LHCN-M2 (cell line): ENCODE results near the gene STK11. TPM values are rescaled to one million over a fixed set of nuclear protein-coding genes. Genes with fewer than 3 reads are reported as not detected.

Experiments used
- DNase-seq: peaks from one replicate; pipeline ENCODE4 v3.0.0-alpha.2; 2012; ENCODE audit warnings: low read depth
- total RNA-seq: library from RNA; depleted of rRNA; stranded (reverse); fragments of >200 nt; gene quantifications from 2 replicates; pipeline ENCODE4 v1.2.3, GENCODE V29; 2014

The STK11 gene
- total RNA-seq, 1 experiment from 2014 or later: 70.6 TPM

DNA sequence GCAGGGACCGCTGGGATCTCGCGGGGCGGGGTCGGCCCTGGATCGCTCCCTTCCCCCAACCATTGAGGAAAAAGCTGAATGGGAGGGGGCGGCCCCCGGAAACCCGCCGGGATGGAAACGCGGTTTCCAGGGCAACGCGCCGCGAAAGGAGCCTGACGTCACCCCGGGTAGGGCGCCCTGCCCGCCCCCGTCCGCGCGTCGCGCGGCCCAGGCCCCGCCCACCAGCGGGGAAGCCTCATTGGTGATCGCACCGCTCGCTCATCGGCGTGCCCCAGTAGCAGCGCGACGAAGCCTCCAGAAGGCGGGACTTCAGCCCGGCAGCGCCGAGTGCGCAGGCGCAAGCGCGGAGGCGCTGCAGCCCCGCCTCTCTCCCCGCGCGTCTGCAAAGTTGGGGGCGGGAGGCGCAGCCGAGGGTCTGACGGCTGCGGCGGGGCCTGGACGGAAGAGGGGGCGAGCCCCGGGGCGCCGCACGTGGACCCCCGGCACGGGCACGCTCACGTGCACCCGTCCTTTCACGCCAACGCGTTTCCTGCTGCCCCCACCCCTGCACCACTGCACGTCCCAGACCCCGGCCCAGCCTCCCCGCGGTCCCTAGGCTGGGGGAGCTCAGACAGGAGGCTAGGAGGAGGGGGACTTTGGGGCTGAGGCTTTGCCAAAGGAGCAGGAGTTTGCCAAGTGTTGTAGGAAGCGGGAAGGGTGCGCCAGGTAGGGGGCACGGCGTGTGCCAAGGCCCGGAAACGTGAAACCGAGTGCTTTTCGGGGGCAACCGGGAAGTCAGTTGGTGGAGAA, 55.4 kb downstream of the STK11 start:
- DNase-seq: peak; percentile 94

DNA sequence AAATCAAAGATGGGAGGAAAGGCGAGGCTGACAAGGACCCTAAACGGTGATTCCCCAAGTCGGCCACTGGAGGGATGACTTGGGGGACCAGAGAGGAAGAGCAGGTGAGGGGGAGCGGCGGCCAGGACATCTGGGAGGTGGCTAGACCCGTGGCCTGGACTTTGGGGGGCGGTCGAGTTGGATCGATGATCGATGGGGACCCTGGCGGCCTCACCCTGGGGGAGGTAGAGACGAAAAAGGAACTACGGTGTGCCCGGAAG, 55.9 kb downstream of the STK11 start:
- no peak for DNase-seq

DNA sequence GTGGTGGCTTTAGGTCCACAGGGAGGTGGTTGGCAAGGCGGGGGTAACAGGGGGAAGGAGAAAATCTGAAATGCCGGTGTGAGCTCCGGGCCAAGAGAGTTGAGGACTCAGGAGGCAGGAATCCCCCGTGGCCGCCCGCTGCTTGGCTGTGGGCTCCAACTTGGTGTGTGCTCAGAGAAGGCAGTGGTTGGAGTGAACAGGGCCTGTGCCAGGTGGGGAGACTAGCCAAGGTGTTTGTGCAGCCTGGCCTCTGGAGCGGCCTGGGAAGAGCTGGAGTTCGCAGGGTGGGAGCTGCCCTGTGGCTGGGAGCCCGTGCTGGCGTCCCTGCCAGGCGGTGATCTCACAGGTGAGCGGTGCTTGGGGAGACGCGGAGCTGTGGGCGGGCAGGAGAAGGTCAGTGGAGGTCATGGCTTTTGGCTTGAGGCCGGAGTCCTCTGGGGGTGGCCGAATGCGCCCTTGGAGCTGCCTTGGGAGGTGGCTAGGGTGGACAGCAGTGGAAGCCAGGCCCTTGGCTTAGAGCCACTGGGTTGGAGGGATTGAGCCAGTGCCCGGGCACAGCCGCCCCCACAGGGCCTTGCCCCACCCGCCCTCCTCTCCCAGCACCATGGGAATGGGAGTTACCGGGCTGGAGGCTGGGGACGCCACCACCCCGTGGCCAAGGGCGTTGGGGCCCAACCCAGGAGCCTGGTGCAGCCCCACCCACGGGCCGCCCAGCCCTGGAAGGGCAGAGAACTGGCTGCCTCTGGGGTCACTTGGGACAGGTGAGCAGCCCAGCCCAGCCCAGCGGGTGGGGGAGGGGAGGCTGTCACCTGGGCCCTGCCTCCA, 56.4 kb downstream of the STK11 start:
- peak; percentile 41 for DNase-seq

DNA sequence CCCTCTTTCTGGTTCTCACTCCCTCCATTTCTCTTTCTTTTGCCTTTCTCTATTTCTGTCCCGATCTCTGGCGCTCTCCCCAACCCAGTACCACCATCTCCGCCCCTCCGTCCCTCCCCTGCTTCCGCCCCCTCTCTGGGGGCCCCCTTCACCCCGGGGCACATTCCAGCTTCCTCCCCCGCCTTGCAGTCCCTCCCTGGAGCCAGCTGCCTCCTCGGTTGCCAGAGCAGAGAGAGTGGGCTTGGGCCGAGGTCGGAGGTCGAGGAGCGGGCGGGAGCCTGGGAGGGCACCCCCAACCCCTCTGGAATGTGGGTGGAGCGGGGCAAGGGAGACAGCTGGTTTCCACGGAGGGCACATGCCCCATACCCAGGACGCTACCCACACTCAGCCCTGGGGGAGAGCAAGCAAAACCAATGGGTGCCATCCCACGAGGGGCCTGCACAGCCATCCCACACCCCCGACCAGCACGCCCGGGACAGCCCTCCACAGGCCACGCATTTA, 57.1 kb downstream of the STK11 start:
- peak; percentile 57 for DNase-seq

DNA sequence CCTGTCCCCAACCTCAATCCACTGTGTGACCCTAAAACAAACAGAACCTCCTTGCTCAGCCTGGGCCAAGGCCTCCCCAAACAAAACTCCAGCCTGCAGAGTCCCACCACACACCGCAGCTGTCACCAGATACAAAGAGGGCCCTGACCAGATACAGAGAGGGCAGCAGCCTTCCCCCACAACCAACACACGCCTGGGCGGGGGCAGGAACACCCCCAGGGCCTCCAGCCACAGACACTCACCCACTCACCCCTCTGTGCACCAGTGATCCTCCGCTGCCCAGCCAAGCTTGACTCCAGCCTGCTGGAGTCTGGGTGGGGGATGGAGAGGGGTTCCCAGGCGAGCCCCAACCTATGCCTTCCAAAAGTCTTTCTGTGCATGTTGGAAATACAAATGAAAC, 57.6 kb downstream of the STK11 start:
- peak; percentile 54 for DNase-seq

DNA sequence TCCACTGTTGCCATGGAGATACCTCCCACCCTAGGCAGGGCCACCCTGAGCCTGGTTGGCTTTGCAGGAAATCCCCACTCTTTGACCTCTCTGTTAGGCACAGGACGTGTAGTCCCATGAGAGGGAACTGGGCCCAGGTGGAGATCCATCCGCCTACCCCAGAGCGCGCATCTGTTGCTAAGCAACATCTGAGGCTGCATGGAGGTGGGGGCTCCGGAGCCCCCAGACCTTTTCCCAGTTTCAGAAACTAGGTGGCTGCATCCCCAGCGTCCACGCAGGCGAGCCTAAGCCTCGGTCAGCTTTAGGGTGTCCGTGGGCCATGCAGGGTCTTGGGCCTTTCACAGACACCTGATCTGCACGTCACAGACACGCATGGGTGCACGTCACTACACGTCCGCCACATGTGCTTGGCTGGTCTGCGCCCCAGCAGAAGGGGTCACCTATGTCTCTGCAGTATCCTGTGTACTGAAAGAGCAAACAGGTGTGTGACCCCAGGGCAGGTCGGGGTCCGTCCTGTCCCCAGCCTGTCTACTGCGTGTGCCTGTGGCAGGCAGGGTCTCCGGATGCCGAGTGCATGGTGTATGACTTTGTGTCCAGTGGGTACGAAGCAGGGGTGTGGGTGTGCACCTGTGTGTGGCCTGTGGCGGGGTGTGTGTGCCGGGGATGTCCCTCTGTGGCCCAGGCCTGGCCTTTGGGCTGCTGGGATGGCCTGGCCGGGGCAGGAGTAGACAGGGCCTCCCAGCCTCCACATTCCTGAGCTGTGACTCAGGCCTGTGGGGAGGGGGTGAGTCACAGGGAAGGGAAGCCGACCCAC, 59.4 kb downstream of the STK11 start:
- DNase-seq: peak; percentile 94

DNA sequence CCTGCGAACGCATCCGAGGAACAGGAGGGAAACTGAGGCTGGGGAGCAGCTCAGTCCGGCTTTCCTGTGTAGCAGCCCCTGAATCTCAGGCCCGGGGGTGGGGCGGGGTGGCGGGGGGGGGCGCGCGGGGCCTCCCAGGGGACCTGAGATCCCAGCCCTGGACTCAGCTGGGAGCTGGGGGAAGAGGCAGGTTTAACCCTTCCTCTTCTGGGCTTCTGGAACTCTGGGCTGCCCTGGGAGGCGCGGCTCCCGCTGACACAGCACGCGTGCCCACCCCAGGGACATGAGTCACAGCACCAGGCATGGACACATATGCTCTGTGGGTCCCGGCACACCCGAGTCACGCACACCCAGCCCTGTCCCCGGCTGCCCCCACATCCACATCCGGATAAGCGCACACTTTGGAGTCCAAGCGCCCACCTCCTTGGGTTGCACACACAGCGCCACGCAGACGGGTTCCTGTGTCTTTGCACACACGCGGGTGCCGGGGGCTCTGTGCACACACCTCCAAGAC, 60.1 kb downstream of the STK11 start:
- DNase-seq: peak; percentile 95

DNA sequence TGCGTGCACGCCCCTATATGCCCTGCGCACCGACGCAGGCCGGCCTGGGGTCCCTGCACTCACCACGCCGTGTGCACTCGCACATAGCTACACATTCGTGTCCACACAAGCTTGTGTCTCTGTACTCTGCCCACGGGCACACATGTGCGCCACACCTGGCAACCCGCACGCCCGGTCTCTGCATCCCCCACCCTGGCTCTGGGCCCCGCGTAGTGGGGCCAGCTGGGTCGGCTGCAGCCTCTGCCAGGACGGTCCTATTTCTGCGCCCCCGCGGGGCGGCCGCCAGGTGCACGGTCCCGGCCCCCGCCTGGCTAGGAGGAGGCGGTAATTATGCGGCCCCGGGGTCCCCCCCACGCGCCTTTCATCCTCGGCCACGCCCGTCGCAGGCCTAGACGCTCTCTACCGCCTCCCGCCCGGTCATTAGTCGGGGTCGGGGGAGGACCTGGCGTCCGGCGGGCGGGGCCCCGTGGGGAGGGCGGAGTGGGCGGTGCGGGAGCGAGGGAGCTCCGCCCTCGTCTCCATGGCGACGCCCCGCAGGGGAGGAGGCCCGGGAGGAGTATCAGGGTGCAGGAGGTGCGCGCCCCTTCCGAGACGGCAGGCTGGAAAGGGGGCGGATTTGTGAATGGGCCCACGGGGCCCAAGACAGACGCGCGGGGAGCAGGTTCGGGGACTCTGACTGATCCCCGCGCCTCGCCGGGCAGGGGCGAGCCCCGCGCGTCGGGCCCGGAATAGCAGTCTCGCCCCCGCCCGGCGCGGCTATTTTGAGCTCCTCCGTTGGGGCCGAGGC, 60.7 kb downstream of the STK11 start:
- peak; percentile 90 for DNase-seq

DNA sequence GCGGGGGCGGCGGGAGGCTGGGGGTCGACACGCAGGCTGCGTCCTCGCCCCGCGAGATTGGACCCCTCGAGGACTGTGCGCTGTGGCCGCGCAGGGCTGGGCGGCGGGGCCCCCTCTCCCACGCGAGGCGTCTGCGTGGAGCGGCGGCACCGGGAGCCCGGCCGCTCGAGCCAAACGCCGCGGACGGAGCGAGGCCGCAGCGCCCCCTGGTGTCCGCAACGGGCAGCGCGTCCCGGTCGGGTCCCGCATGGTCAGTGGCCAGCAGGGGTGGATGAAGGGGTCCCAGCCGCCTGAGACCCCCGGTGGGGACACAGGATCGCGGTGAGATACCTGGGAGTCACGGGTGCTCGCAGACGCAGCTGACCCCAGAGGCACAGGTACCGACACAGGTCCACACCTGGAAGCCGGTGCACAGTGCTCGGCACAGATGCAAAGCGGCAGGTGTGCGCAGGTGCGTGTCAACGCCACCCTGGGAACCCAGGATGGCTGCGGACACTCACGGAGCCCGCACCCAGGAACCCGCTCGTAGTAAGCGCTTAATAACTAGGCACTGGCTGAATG, 61.4 kb downstream of the STK11 start:
- DNase-seq: no peak

DNA sequence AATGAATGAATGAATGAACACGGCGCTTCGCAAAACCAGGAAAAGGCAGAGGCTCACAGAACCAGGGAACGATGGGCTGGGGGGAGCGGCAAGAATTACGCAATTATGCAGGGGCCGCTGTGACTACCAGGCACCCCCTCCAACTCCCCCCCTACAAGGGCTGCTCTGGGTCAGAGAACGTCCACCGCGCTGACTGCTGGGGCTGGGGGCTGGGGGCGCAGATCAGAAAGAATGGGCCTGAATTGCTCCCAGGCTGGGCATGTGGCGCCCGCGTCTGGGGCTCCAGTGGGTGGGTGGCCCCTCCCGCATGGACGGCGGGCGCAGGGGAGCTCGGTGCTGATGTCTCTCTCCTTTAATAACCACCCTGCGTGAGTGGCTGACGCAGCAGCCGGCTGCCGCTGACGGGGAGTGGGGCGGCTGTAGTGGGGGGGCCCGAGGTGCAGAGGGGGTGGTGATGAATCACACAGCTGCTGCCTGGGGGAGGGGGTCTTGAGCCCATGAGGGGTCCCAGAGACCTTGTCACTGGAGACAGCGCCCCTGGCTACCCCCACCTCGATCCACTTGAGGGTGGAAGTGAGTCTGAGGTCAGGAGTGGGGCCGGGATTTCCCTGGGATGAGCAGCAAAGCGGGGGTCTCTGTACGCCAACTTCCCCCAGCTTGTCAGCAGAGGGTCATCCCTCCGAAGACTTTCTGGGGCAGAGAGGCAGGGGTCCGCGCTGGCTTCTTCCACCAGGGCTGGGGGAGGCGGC, 62.1 kb downstream of the STK11 start:
- DNase-seq: no peak

DNA sequence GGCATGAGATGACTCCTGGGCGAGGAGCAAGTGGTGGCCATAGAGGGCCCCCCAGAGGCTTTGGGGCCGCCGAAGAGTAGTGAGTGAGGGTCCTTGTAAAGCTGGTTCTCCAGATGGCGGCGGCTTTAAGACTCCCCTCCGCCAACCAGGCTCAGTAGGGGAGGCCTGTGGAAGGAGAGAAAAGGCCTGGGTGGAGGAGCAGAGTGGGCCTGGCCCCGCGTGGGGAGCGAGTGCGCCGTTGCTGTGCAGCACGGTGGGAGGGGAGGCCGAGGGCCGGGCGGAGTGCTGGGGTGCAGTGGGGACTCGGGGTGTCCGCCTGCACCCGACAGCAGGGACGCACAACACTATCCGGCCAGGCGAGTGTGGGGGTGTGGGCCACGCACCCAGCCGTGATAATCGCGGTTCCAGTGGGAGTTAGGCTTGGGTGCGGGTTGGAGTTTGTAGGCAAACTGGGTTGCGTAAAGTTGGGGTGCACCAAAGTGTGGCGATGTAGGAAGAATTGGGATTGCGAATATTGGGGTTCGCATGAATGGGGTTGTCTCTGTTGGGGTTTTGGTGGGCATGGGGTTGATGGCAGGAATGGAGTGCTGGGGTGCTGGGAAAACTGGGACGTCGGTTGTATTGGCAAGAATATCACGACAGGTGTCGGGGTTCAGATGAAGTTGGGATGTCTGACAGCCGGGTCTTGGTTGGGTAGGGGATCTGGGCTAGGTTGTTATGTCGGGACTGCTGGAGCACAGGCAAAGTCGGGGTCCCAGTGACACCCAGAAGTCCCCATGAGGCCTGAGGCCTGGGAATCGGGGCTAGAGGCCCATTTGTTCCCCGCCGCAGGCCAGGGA, 62.9 kb downstream of the STK11 start:
- no peak for DNase-seq

DNA sequence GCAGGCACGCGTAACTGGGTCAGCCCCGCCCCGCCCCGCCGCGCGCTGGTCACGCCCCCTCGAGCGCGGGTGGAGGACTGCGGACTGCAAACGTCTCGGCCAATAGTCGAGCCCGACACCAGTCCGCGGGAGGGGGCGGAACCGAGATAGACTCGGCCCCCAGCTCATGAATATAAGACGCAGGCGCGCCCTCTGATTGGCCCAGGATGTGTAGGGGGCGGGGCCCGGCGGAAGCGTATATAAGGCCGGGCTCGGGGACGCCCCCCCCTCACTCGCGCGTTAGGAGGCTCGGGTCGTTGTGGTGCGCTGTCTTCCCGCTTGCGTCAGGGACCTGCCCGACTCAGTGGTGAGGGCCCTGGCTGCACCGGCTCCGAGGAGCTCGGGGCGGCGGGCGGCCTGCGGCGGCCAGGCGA, 63.5 kb downstream of the STK11 start, which contains the start of gene CIRBP:
Gene CIRBP (plus strand): TSS at position 268 of the 413 bp plus-strand sequence. CDS start 1,602 bp downstream, outside the sequence.
- DNase-seq: peak; percentile 99

DNA sequence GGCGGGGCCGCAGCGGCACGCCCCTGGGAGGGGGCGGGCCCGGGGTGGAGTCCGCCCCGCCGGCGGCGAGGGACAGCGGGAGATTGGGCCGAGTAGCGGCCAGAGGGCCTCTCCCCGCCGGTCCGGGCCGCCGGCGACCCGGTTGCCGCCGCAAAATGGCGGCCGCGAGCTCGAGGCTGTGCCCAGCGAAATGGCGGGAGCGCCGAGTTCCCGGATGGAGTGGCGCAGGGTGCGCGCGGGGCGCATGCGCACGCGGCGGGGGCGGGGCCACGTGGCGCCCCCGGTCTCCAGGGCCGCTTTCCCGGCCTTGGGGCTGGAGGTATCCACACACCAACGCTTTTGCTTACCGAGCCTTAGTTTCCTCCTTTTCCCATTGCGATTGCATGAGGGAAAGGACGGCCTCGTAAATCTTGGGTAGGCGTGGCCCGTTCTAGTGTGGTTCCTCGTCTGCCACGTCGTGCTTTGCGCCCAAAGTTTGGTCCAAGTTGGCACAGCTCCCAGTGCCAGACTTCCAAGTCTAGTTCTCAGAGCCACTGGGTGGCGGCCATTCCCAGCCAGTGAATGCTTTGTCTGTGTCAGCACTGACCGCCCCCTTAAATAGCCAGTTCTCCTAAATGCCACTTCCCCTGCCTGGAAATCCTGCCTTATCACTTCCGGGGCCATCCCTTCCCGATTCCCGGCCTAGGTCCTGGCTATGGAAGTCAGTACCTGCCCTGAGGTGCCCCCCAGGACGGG, 64.1 kb downstream of the STK11 start:
- peak; percentile 88 for DNase-seq

DNA sequence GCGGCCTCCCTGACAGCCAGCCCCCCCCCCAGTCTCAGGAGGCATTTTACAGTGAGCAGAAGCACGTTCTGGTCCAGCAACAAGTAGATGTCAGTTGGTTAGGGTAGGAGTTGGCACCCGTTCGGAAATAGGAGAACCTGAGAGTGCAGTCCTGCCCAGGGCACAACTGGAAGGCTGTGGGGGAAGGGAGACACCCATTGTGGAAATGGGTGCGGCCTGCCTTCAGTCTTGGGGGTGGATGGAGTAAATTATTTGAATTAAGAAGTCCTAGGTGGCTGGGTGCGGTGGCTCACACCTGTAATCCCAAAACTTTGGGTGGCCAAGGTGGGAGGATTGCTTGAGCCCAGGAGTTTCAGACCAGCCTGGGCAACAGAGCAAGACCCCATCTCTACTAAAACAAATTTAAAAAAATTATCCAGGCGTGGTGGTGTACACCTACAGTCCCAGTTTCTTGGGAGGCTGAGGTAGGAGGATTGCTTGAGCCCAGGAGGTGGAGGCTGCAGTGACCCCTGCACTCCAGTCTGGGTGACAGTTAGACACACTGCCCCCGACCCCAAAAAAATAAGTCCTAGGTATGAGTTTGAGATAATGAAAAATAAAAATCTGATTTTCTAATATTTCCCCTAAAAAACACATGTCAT, 64.8 kb downstream of the STK11 start:
- DNase-seq: no peak

DNA sequence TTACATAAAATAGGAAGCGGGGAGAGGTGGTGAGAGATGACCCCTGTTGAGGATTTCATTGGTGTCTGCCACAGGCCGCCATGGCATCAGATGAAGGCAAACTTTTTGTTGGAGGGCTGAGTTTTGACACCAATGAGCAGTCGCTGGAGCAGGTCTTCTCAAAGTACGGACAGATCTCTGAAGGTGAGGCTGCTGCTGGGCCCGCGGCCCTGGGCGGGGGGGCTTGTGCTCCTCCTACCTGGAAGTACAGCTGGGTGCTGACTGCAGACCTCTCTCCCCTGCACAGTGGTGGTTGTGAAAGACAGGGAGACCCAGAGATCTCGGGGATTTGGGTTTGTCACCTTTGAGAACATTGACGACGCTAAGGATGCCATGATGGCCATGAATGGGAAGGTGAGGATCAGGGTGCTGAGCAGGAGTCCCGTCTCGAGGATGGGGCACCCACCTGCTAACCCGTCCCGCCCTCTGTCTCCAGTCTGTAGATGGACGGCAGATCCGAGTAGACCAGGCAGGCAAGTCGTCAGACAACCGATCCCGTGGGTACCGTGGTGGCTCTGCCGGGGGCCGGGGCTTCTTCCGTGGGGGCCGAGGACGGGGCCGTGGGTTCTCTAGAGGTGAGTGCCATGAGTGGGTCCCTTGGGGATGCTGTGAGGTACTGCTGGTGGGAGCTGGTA, 65.4 kb downstream of the STK11 start:
- no peak for DNase-seq

DNA sequence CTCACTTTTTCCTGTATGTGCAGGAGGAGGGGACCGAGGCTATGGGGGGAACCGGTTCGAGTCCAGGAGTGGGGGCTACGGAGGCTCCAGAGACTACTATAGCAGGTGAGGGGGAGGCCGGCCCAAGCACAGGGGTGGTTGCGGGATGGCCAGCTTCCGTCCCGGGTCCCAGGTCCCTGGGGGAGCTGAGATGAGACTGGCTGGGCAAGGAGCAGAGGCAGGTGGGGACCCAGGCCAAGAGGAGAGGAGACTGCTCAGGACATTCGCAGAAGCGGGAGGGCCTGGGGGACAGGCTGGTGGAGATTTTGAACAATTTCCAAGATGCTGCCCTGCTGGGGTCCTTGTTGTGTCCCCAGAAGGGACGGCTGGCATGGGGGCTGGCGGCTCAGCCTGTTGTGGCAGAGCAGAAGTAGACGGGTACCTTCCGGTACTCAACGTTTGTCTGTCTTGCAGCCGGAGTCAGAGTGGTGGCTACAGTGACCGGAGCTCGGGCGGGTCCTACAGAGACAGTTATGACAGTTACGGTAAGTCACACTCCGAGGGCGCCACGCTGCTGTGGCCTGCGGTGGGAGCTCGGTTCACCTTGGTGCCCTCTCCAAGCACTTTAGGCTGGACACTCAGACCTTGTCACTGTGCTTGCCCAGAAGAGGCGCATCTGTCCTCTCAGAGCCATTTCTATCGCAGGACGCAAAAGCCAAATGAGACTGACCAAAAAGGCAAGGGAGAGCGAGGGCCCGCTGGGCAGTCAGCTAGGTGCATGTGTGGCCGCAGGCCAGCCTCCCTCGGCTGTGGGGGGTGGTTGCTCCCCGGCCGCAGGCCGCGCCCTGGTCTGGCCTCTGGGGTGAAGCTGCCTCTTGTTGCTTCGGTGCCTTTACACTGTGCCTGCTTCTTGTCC, 66.2 kb downstream of the STK11 start:
- no peak for DNase-seq
